Activated CD4-positive, CD25-positive, alpha-beta regulatory T cell treated with anti-CD3 and anti-CD28 coated beads, Interleukin-2, amount 50 U/mL, for 72 hours (primary cell): ENCODE data around the gene HPCAL1.

ENCODE experiments used
- DNase-seq: peaks from one replicate; pipeline ENCODE4 v3.0.0; 2021

Gene HPCAL1

GRCh38 chr2:10410001-10410822 is 107.5 kb downstream of the HPCAL1 start:
- DNase-seq, result no peak

- DNase-seq, result no peak
Observed at GRCh38 chr2:10410823-10411437, 108.2 kb downstream of the HPCAL1 start.

- no peak for DNase-seq
Observed at GRCh38 chr2:10411557-10411956, 108.9 kb downstream of the HPCAL1 start.

- DNase-seq, result no peak
Observed at GRCh38 chr2:10412380-10412779, 109.7 kb downstream of the HPCAL1 start.

- DNase-seq, result no peak
Observed at GRCh38 chr2:10413503-10413902, 110.8 kb downstream of the HPCAL1 start.

GRCh38 chr2:10413991-10414451 is 111.3 kb downstream of the HPCAL1 start:
- DNase-seq, result no peak

GRCh38 chr2:10414591-10414990 is 111.9 kb downstream of the HPCAL1 start:
- no peak for DNase-seq

- no peak for DNase-seq
Observed at GRCh38 chr2:10415048-10415447, 112.3 kb downstream of the HPCAL1 start.

- no peak for DNase-seq
Observed at GRCh38 chr2:10415640-10416039, 112.9 kb downstream of the HPCAL1 start.

- DNase-seq, result no peak
Observed at GRCh38 chr2:10417551-10418335, 115.0 kb downstream of the HPCAL1 start.

GRCh38 chr2:10419553-10420257 is 117.0 kb downstream of the HPCAL1 start:
- DNase-seq, result no peak

- DNase-seq, result no peak
Observed at GRCh38 chr2:10422251-10422650, 119.5 kb downstream of the HPCAL1 start.

GRCh38 chr2:10422732-10423399 is 120.2 kb downstream of the HPCAL1 start:
- DNase-seq, result no peak

GRCh38 chr2:10423400-10423774 is 120.7 kb downstream of the HPCAL1 start:
- no peak for DNase-seq

- DNase-seq, result no peak
Observed at GRCh38 chr2:10424051-10424450, 121.3 kb downstream of the HPCAL1 start.

GRCh38 chr2:10424916-10425505 is 122.3 kb downstream of the HPCAL1 start:
- no peak for DNase-seq

GRCh38 chr2:10425699-10426098 is 123.0 kb downstream of the HPCAL1 start:
- DNase-seq, result no peak

GRCh38 chr2:10426726-10427617 is 124.3 kb downstream of the HPCAL1 start:
- DNase-seq, result no peak

GRCh38 chr2:10427618-10427949 is 124.9 kb downstream of the HPCAL1 start:
- no peak for DNase-seq

GRCh38 chr2:10428355-10428754 is 125.7 kb downstream of the HPCAL1 start:
- DNase-seq, result no peak

GRCh38 chr2:10428924-10429323 is 126.2 kb downstream of the HPCAL1 start:
- DNase-seq, result no peak
